Kidney epithelial cell (primary cell): ENCODE measurements around the gene TNS4. TPM values are rescaled to one million over a fixed set of nuclear protein-coding genes. Genes with fewer than 3 reads are reported as not detected.

Experiments used
- DNase-seq: peaks from one replicate; pipeline ENCODE4 v3.0.0-alpha.2; 2010; ENCODE audit warnings: low read depth
- H3K27me3 ChIP-seq: 2 replicates; pipeline ENCODE4 v1.6.0; 2011; ENCODE audit warnings: low read length; ENCODE audit not compliant: control insufficient read depth, insufficient read depth
- H3K36me3 ChIP-seq: 2 replicates; pipeline ENCODE4 v1.5.1; 2011; ENCODE audit warnings: low read length; ENCODE audit not compliant: control insufficient read depth, insufficient read depth
- H3K4me3 ChIP-seq: 2 replicates; pipeline ENCODE4 v1.5.1; 2011; ENCODE audit warnings: low read depth, mild to moderate bottlenecking, control low read depth, low read length
- CTCF ChIP-seq: IDR thresholded peaks from 2 replicates; pipeline ENCODE4 v1.5.1; 2011; ENCODE audit warnings: mild to moderate bottlenecking, moderate library complexity, low read length, control low read depth, inconsistent platforms; ENCODE audit not compliant: insufficient read depth, poor library complexity, severe bottlenecking
- total RNA-seq: library from RNA; depleted of rRNA; stranded (reverse); fragments of >200 nt; gene quantifications from 2 replicates; pipeline ENCODE4 v1.2.3, GENCODE V29; 2015

The TNS4 gene
- total RNA-seq, 1 donor from 2014 or later, result not detected

- H3K4me3 ChIP-seq, result no peak overlapping the region
- TF ChIP-seq CTCF, result no peak
- H3K36me3 ChIP-seq, result no peaks in the 10 kb centered on the region
- no peak for DNase-seq
- H3K27me3 ChIP-seq, result no peaks in the 10 kb centered on the region
These were observed 17.0 kb downstream of the TNS4 start for GRCh38 chr17:40484285-40484972.

DNA sequence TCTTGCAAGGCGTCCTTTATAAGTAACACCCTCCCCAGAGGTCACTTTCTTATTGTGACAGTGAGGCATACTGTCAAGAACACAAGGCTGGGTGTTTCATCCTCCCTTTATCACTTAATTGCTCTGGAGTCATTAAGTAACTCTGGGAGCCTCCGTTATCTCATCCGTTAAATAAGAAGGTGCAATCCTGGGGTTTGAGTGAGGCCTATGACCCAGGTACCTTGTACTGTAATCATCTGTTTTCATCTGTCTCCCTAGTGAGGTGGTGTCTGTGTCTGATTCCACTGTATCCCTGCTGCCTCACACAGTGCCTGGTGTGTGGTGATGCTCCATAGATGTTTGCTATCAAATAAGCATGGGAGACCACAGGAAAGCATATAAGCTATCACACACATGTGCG, 17.7 kb downstream of the TNS4 start:
- DNase-seq, result no peak
- H3K4me3 ChIP-seq, result no peak overlapping the region
- no peak for TF ChIP-seq CTCF
- no peaks in the 10 kb centered on the region for H3K27me3 ChIP-seq
- H3K36me3 ChIP-seq, result no peaks in the 10 kb centered on the region

DNA sequence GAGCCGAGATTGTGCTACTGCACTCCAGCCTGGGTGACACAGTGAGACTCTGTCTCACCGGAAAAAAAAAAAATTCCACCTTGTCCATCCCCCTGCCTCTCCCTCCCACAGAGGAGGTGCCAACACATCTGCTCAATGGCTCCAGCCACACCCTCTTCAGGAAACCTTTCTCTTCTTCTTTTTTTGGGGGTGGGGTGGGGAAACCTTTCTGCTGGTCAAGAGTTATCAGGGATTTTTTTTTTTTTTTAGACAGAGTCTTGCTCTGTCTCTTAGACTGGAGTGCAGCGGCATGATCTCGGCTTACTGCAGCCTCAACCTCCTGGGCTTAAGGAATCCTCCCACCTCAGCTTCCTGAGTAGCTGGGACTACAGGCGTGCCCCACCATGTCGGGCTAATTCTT, 18.7 kb downstream of the TNS4 start:
- no peaks in the 10 kb centered on the region for H3K27me3 ChIP-seq
- no peak overlapping the region for H3K4me3 ChIP-seq
- DNase-seq, result no peak
- TF ChIP-seq CTCF, result no peak
- no peaks in the 10 kb centered on the region for H3K36me3 ChIP-seq

GRCh38 chr17:40481106-40481505, 20.3 kb downstream of the TNS4 start:
- no peaks in the 10 kb centered on the region for H3K36me3 ChIP-seq
- H3K4me3 ChIP-seq, result no peak overlapping the region
- no peak for DNase-seq
- no peaks in the 10 kb centered on the region for H3K27me3 ChIP-seq
- TF ChIP-seq CTCF, result no peak

DNA sequence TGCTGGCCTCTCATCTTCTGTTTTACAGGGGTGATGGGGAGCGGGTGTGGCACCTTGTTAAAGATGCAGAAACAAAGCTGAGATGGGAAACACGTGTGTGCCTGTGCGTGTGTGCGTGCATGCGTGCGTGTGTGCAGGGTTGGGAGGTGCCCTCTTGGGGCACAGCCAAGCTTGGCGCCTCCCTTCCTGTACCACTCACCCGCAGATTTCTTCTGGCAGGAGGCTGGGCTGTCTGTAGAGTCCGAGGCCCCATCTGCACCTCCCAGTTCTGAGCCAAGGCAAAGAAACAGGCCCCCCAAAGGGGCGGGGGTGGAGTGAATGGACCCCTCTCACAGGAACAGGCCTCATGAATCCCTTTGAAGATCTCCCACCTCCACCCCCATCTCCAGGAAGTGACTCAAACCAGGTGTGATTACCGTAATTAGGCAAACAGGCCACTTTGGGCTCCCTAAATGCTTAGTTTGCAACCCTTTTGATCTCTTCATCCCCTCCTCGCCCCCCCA, 20.9 kb downstream of the TNS4 start:
- DNase-seq, result no peak
- Histone ChIP-seq H3K4me3 (no peak overlapping the region), H3K27me3 (no peaks in the 10 kb centered on the region), H3K36me3 (no peaks in the 10 kb centered on the region)
- TF ChIP-seq CTCF, result no peak
